CD1c-positive myeloid dendritic cell (primary cell): Measurements from ENCODE around the gene RASSF8.
"Not testable (repeated sequence)": the region's sequence is repeated elsewhere in the genome, so short reads cannot be mapped to it uniquely, and the experiment has no call there.

Source experiments
- DNase-seq: peaks from one replicate; pipeline ENCODE4 v3.0.0-alpha.2; 2016; ENCODE audit errors: extremely low spot score

The RASSF8 gene

GRCh38 chr12:26029736-26030022 is 71.2 kb downstream of the RASSF8 start:
- DNase-seq, result no peak

- no peak for DNase-seq
These were observed 71.9 kb downstream of the RASSF8 start for GRCh38 chr12:26030371-26030770.

GRCh38 chr12:26031318-26031717 is 72.8 kb downstream of the RASSF8 start:
- DNase-seq, result no peak

- DNase-seq, result no peak
These were observed 73.3 kb downstream of the RASSF8 start for GRCh38 chr12:26031827-26032226.

- no peak for DNase-seq
These were observed 73.8 kb downstream of the RASSF8 start for GRCh38 chr12:26032290-26032689.

GRCh38 chr12:26032719-26033241 is 74.3 kb downstream of the RASSF8 start:
- no peak for DNase-seq

GRCh38 chr12:26034371-26035142 is 76.1 kb downstream of the RASSF8 start:
- no peak for DNase-seq

- no peak for DNase-seq
These were observed 78.4 kb downstream of the RASSF8 start for GRCh38 chr12:26036877-26037276.

GRCh38 chr12:26037615-26038220 is 79.2 kb downstream of the RASSF8 start:
- DNase-seq, result no peak

GRCh38 chr12:26042645-26043044 is 84.2 kb downstream of the RASSF8 start:
- DNase-seq, result no peak

GRCh38 chr12:26043135-26044006 is 84.9 kb downstream of the RASSF8 start:
- no peak for DNase-seq

- no peak for DNase-seq
These were observed 85.5 kb downstream of the RASSF8 start for GRCh38 chr12:26044007-26044394.

- no peak for DNase-seq
These were observed 86.1 kb downstream of the RASSF8 start for GRCh38 chr12:26044592-26044991.

- DNase-seq, result no peak
These were observed 87.7 kb downstream of the RASSF8 start for GRCh38 chr12:26046203-26046602.

- no peak for DNase-seq
These were observed 88.4 kb downstream of the RASSF8 start for GRCh38 chr12:26046906-26047305.

GRCh38 chr12:26047401-26048226 is 89.1 kb downstream of the RASSF8 start:
- DNase-seq, result no peak

- no peak for DNase-seq
These were observed 94.2 kb downstream of the RASSF8 start for GRCh38 chr12:26052652-26053051.

GRCh38 chr12:26054383-26054782 is 95.9 kb downstream of the RASSF8 start:
- DNase-seq, result no peak

- no peak for DNase-seq
These were observed 96.6 kb downstream of the RASSF8 start for GRCh38 chr12:26055087-26055486.

GRCh38 chr12:26056335-26056734 is 97.9 kb downstream of the RASSF8 start:
- DNase-seq, result no peak

- DNase-seq, result not testable (repeated sequence)
These were observed 98.8 kb downstream of the RASSF8 start for GRCh38 chr12:26057271-26057670.

- DNase-seq, result no peak
These were observed 99.8 kb downstream of the RASSF8 start for GRCh38 chr12:26058308-26058707.
